Measurements from ENCODE around the gene PKHD1. TPM values are rescaled to one million over a fixed set of nuclear protein-coding genes. Genes with fewer than 3 reads are reported as not detected.

Gene PKHD1
- total and polyA plus RNA-seq, 9 donors, result 0.01 to 0.12 (median 0.05) TPM; not detected in 3

GRCh38 chr6:52089758-52090348 lies 2.4 kb upstream of the PKHD1 start:
- TF ChIP-seq POLR2A (IDR thresholded peaks at IDR 0.05), result no peak
- no peak for TF ChIP-seq EP300 (IDR thresholded peaks at IDR 0.05)
- no peak for TF ChIP-seq CTCF (IDR thresholded peaks at IDR 0.05)
- H3K9me3 ChIP-seq, result no peaks in the 10 kb centered on the region
- no peak for DNase-seq
- H3K4me1 ChIP-seq (ENCODE audit: insufficient read depth), result no peaks in the 10 kb centered on the region
- intact Hi-C loops (cut with DNase I), result no loop called here
- no peaks in the 10 kb centered on the region for H3K36me3 ChIP-seq
- 36 to 50% (median 45%) methylated on average over 2 of the region's 2 CpGs for WGBS, 3 donors
- H3K4me3 ChIP-seq, result no peak overlapping the region
- H3K27me3 ChIP-seq, result no peaks in the 10 kb centered on the region
- H3K27ac ChIP-seq, result no peak overlapping the region

GRCh38 chr6:52086741-52087140 lies 672 bp downstream of the PKHD1 start:
- H3K27me3 ChIP-seq, result no peaks in the 10 kb centered on the region
- TF ChIP-seq POLR2A (IDR thresholded peaks at IDR 0.05) (no peak), EP300 (IDR thresholded peaks at IDR 0.05) (no peak), CTCF (IDR thresholded peaks at IDR 0.05) (no peak)
- no peak overlapping the region for H3K27ac ChIP-seq
- no peak overlapping the region for H3K4me3 ChIP-seq
- H3K4me1 ChIP-seq (ENCODE audit: insufficient read depth), result no peaks in the 10 kb centered on the region
- no peak for DNase-seq
- 73 to 85% (median 77%) methylated on average over 5 of the region's 5 CpGs for WGBS, 3 donors
- no peaks in the 10 kb centered on the region for H3K9me3 ChIP-seq
- no peaks in the 10 kb centered on the region for H3K36me3 ChIP-seq
- intact Hi-C loops (cut with DNase I), result no loop called here

GRCh38 chr6:52081237-52081636 lies 6.2 kb downstream of the PKHD1 start:
- H3K4me3 ChIP-seq, result no peak overlapping the region
- no peak for DNase-seq
- intact Hi-C loops (cut with DNase I), result no loop called here
- no peak for TF ChIP-seq POLR2A (IDR thresholded peaks at IDR 0.05)
- TF ChIP-seq CTCF (IDR thresholded peaks at IDR 0.05), result no peak
- H3K27me3 ChIP-seq, result no peaks in the 10 kb centered on the region
- no peaks in the 10 kb centered on the region for H3K9me3 ChIP-seq
- H3K36me3 ChIP-seq, result no peaks in the 10 kb centered on the region
- no peak overlapping the region for H3K27ac ChIP-seq
- H3K4me1 ChIP-seq (ENCODE audit: insufficient read depth), result no peaks in the 10 kb centered on the region
- WGBS, 3 donors, result 76 to 84% (median 83%) methylated on average over 4 of the region's 4 CpGs

GRCh38 chr6:52077961-52078625 lies 9.3 kb downstream of the PKHD1 start:
- H3K27ac ChIP-seq, result no peak overlapping the region
- intact Hi-C loops (cut with DNase I), result no loop called here
- no peaks in the 10 kb centered on the region for H3K36me3 ChIP-seq
- TF ChIP-seq CTCF (IDR thresholded peaks at IDR 0.05), result no peak
- H3K4me1 ChIP-seq (ENCODE audit: insufficient read depth), result no peaks in the 10 kb centered on the region
- no peak for DNase-seq
- 31 to 34% (median 33%) methylated on average over 8 of the region's 8 CpGs for WGBS, 3 donors
- no peak overlapping the region for H3K4me3 ChIP-seq
- no peaks in the 10 kb centered on the region for H3K9me3 ChIP-seq
- H3K27me3 ChIP-seq, result no peaks in the 10 kb centered on the region
